ENCODE measurements around the gene INPP5A.

The INPP5A gene

DNA sequence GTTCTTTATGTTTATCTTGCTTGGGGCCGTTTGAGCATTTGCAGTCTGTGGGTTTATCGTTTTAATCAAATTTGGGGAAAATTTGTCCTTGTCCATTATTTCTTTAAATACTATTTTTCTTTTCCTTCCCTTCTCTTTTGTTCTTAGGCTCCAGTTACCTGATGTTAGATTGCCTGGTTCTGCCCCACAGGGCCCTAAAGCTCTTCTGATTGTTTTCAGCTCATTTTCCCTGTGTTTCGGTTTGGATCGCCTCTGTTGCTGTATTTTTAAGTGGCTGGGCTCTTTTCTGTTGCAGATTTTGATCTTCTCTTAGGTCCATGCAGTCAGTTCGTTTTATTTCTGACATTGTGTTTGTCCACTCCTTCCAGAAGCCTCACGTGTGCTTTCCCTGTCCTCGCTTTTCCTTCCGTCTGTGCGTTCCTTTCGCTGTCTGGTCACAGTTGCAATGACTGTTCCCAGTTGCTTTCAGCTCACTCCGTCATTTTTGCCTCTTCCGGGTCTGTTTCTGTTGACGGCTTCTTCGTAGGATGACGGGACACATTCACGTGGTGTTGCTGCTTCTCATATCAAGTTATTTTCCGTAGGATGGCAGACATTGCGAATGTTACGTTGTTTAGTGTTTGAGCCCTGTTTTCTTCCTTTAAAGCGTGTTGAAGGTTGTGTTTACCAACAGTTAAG, 111.4 kb downstream of the INPP5A start:
- Histone ChIP-seq H3K36me3 (ENCODE audit: control insufficient read depth, insufficient read depth, low read length) (no peaks in the 10 kb centered on the region), H3K9ac (ENCODE audit: low read length) (no peak overlapping the region), H3K4me3 (ENCODE audit: low read depth, low read length) (no peak overlapping the region), H3K27me3 (ENCODE audit: control insufficient read depth, insufficient read depth, low read length) (no peaks in the 10 kb centered on the region), H3K27ac (ENCODE audit: low read depth, low read length) (no peak overlapping the region), H3K4me1 (ENCODE audit: control insufficient read depth, insufficient read depth, low read length) (no peaks in the 10 kb centered on the region), H3K9me3 (ENCODE audit: control insufficient read depth, insufficient read depth, low read depth, low read length) (no peaks in the 10 kb centered on the region)

DNA sequence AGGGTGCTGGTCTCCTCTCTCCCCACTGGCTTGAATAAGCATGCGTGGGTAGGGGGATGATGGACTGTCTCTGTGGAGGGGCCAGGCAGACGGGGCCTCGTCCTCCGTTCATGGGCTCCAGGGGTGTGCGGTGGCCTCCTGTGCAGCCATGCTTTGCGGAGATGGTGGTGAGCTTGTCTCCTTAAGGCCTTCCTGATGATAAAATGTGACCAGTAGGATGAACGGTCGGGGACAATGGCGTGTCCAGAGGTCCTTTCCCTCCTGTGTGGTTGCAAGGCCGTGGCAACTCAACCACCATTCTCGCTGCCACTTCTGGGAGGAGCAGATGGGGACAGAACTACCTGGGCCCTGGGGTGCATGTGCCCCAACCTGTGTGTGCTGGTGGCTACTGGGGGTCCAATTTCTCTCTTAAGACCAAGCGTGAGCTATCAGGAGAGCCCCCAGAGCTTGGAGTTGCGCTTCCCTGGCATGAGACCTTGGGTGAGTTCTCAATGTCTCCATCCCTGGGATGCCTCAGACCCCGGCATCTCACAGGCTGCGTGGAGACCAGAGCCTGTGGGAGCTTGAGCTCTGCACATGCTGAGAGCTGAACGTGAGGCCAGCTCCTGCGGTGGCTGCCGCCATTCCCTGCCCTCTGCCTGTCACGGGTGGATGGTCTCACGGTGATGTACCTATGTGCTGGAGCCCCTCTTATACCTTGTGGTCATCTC, 112.2 kb downstream of the INPP5A start:
- H3K27me3 ChIP-seq (ENCODE audit: control insufficient read depth, insufficient read depth, low read length): no peaks in the 10 kb centered on the region
- H3K27ac ChIP-seq (ENCODE audit: low read depth, low read length): no peak overlapping the region
- H3K4me3 ChIP-seq (ENCODE audit: low read depth, low read length): no peak overlapping the region
- H3K4me1 ChIP-seq (ENCODE audit: control insufficient read depth, insufficient read depth, low read length): no peaks in the 10 kb centered on the region
- no peak overlapping the region for H3K9ac ChIP-seq (ENCODE audit: low read length)
- no peaks in the 10 kb centered on the region for H3K9me3 ChIP-seq (ENCODE audit: control insufficient read depth, insufficient read depth, low read depth, low read length)
- H3K36me3 ChIP-seq (ENCODE audit: control insufficient read depth, insufficient read depth, low read length): no peaks in the 10 kb centered on the region

DNA sequence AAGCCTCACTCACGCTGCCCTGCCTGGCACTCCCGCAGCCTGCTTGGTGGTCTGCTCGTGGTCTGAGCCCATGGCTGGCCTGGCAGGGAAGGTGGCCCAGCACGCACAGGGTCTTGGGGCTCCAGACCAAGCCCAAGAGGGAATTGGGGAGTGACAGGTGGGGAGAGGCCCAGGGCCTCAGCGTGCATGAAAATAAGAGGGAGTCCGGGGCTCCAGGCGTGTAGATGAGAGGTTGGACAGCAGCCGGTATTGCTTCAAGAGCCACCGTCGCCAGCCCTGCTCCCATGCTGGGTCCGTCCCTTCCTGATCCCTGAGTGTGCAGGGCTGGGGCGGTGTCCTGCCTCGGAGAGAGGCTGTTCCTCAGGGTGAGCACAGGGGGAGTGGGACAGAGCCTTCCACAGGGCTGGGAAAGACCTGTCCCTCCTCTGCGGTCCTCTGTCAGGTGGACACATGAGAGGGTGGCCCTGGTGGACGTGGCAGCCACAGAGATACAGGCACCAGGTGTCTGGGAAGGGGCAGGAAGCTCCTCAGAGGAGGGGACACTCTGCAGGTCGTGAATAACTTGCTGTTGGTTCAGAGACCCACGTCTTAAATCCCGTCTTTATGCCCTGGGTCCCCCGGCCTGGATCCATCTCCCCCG, 113.1 kb downstream of the INPP5A start:
- H3K4me3 ChIP-seq (ENCODE audit: low read depth, low read length): no peak overlapping the region
- H3K27ac ChIP-seq (ENCODE audit: low read depth, low read length): no peak overlapping the region
- no peaks in the 10 kb centered on the region for H3K9me3 ChIP-seq (ENCODE audit: control insufficient read depth, insufficient read depth, low read depth, low read length)
- H3K27me3 ChIP-seq (ENCODE audit: control insufficient read depth, insufficient read depth, low read length): no peaks in the 10 kb centered on the region
- H3K9ac ChIP-seq (ENCODE audit: low read length): no peak overlapping the region
- H3K4me1 ChIP-seq (ENCODE audit: control insufficient read depth, insufficient read depth, low read length): no peaks in the 10 kb centered on the region
- no peaks in the 10 kb centered on the region for H3K36me3 ChIP-seq (ENCODE audit: control insufficient read depth, insufficient read depth, low read length)

DNA sequence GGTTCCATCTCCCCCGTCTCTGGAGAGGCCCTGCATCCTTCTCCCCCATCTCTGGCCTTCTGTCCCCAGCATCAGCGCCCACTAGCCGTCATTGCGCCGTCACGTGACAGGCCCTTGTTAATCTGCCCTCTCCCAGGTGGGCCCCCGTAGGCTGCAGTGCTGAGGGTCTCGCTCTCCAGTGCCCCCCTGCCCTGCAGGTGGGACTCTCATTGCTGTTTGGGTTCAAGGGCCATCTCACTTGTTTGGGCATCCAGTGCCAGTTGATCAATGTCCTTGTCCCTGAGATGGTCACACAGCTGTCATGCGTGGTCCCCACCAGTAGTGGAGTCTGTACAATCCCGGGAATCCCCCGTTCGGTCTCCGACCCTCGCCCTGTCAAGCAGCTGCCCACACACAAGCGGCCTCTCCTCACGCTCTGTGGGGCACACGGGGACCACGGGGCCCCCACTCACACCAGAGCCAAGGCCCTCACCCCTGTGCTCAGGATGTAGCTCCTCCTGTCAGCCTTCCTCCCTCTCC, 114.0 kb downstream of the INPP5A start:
- Histone ChIP-seq H3K27me3 (ENCODE audit: control insufficient read depth, insufficient read depth, low read length) (no peaks in the 10 kb centered on the region), H3K36me3 (ENCODE audit: control insufficient read depth, insufficient read depth, low read length) (no peaks in the 10 kb centered on the region), H3K4me3 (ENCODE audit: low read depth, low read length) (no peak overlapping the region), H3K9me3 (ENCODE audit: control insufficient read depth, insufficient read depth, low read depth, low read length) (no peaks in the 10 kb centered on the region), H3K4me1 (ENCODE audit: control insufficient read depth, insufficient read depth, low read length) (no peaks in the 10 kb centered on the region), H3K9ac (ENCODE audit: low read length) (no peak overlapping the region), H3K27ac (ENCODE audit: low read depth, low read length) (no peak overlapping the region)

DNA sequence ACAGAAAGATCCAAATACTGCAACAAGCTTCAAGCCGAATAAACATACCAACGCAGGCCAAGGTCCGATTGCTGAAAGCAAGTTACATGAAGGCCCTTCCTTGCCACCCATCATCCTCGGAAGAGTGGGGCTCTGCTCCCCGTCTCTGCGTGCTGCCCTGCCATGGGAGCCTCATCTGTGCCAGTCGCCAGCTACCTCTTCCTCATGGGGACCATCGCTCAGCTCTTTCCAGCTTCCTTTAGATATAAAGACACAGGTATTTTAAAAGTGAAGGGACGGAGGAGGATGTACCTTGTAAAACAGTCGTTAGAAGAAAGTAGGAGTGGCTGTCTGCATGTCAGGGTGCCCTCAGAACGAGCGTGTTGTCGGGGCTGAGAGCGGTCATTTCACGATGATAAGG, 114.9 kb downstream of the INPP5A start:
- Histone ChIP-seq H3K36me3 (ENCODE audit: control insufficient read depth, insufficient read depth, low read length) (no peaks in the 10 kb centered on the region), H3K4me3 (ENCODE audit: low read depth, low read length) (no peak overlapping the region), H3K9me3 (ENCODE audit: control insufficient read depth, insufficient read depth, low read depth, low read length) (no peaks in the 10 kb centered on the region), H3K27ac (ENCODE audit: low read depth, low read length) (no peak overlapping the region), H3K27me3 (ENCODE audit: control insufficient read depth, insufficient read depth, low read length) (no peaks in the 10 kb centered on the region), H3K9ac (ENCODE audit: low read length) (no peak overlapping the region), H3K4me1 (ENCODE audit: control insufficient read depth, insufficient read depth, low read length) (no peaks in the 10 kb centered on the region)

DNA sequence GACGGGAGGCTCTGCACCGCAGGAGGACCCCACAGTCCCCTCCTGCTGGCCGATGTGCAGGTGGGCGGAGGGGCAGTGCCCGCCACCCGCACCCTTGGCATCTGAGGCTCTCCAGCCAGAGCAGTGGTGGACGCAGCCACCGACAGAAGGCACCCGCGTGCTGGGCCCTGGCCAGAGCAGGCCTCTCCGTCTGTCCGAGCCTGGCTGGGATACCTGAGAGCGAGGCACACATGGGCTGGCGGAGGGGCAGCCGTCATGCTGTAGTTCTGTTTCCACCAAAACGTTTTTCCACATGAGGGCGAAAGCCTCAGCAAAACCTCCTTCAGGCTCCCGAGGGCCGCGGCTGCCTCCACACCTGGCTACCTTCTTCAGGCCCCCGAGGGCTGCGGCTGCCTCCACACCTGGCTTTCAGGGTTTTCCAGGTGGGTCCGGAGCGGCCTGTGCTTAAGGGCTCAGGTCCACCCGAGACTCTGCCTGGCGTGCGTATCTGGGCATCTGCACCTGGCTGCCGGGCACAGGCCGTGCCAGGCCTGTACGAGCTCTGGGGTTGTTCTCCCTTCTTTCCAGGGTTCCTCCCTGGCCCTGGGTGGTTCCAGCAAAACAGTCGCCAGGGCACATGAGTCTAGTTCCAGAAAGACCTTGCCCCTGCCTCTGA, 115.5 kb downstream of the INPP5A start:
- H3K27ac ChIP-seq (ENCODE audit: low read depth, low read length): no peak overlapping the region
- no peak overlapping the region for H3K4me3 ChIP-seq (ENCODE audit: low read depth, low read length)
- H3K36me3 ChIP-seq (ENCODE audit: control insufficient read depth, insufficient read depth, low read length): no peaks in the 10 kb centered on the region
- no peaks in the 10 kb centered on the region for H3K4me1 ChIP-seq (ENCODE audit: control insufficient read depth, insufficient read depth, low read length)
- no peaks in the 10 kb centered on the region for H3K27me3 ChIP-seq (ENCODE audit: control insufficient read depth, insufficient read depth, low read length)
- no peak overlapping the region for H3K9ac ChIP-seq (ENCODE audit: low read length)
- H3K9me3 ChIP-seq (ENCODE audit: control insufficient read depth, insufficient read depth, low read depth, low read length): no peaks in the 10 kb centered on the region

DNA sequence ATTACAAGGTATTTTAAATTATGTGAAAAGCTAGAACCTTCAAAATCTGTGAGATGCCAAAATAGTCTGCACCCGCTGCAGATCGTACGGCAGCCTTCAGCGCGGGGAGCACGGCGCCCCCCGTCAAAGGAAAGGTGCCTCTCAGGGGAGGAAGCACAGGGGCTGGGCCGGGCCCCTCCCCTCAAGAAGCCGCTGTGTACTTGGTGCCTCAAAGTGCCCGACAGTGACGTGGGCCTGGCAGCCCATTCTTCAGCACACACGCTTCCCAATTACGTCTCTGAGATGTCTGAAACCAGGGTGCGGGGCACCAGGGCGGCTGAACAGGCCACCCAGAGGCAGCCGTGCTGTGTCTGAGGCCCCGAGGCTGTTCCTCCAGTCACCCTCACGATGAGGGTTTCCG, 116.1 kb downstream of the INPP5A start:
- Histone ChIP-seq H3K36me3 (ENCODE audit: control insufficient read depth, insufficient read depth, low read length) (no peaks in the 10 kb centered on the region), H3K27me3 (ENCODE audit: control insufficient read depth, insufficient read depth, low read length) (no peaks in the 10 kb centered on the region), H3K9me3 (ENCODE audit: control insufficient read depth, insufficient read depth, low read depth, low read length) (no peaks in the 10 kb centered on the region), H3K27ac (ENCODE audit: low read depth, low read length) (no peak overlapping the region), H3K4me3 (ENCODE audit: low read depth, low read length) (no peak overlapping the region), H3K9ac (ENCODE audit: low read length) (no peak overlapping the region), H3K4me1 (ENCODE audit: control insufficient read depth, insufficient read depth, low read length) (no peaks in the 10 kb centered on the region)

DNA sequence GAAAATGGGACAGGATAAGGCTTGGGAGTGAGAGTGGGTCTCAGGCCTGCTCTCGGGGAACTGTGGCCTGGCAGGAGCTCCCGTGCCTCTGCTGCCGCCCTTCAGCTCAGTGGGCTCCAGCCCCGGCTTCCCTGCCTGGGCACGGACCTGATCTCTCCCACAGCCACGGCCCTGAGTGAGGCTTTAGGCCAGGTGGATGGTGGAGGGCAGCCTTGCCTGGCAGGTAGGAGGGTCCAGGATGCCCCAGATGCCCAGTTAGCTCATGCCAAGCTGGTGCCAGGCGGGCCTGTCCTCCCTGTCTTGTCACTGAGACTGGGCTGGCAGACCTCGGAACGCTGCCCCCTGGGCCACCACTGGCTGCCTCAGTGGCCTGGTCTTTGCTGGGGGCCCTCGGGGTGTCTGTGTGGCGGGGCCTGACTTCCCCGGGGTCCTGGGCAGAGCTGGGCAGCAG, 116.6 kb downstream of the INPP5A start:
- H3K36me3 ChIP-seq (ENCODE audit: control insufficient read depth, insufficient read depth, low read length): no peaks in the 10 kb centered on the region
- H3K27ac ChIP-seq (ENCODE audit: low read depth, low read length): no peak overlapping the region
- H3K9ac ChIP-seq (ENCODE audit: low read length): no peak overlapping the region
- no peak overlapping the region for H3K4me3 ChIP-seq (ENCODE audit: low read depth, low read length)
- H3K9me3 ChIP-seq (ENCODE audit: control insufficient read depth, insufficient read depth, low read depth, low read length): no peaks in the 10 kb centered on the region
- no peaks in the 10 kb centered on the region for H3K27me3 ChIP-seq (ENCODE audit: control insufficient read depth, insufficient read depth, low read length)
- H3K4me1 ChIP-seq (ENCODE audit: control insufficient read depth, insufficient read depth, low read length): no peaks in the 10 kb centered on the region

DNA sequence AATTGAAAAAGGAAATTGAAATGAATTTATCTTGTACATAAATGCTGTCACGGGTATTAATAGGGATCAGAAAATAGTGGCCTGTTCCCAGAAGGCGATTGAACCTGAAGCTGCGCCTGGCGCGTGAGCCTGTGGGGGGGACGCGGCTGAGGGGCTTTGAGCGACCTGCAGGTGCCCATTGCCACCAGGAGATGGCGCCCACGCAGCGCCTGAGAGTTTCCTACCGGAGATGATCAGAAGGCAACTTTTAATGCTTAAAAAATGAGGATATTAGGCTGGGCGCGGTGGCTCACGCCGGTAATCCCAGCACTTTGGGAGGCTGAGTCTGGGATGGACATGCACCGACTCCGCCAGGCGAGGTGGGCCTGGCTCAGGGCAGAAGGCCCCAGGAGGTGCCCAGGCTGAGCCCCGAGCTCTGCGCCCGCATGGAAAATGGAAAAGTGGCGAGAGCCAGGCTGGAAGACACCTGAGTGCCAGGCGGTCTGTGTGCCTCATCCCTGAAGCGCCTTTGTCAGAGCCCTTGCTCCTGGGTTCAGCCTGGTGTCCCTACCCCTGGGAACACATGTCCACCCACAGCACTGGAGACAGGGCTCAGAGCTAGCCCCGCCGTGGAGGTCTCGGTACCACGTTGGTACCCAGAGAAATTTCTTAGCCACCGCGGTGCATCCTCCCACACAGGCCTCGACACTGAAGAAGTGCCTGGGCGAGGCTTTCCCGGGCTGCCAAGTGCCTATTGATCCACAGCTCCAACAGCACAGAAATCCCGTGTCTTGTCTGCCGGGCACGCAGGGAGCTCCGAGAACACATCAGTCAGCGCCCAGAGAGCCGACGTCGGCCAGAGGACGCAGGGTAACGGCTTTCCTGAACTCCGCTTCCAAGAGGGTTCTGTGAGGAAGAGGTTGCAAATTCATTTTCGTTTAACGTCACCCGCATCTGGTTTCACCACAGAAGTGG, 117.4 kb downstream of the INPP5A start:
- Histone ChIP-seq H3K9me3 (ENCODE audit: control insufficient read depth, insufficient read depth, low read depth, low read length) (no peaks in the 10 kb centered on the region), H3K9ac (ENCODE audit: low read length) (no peak overlapping the region), H3K27ac (ENCODE audit: low read depth, low read length) (no peak overlapping the region), H3K4me1 (ENCODE audit: control insufficient read depth, insufficient read depth, low read length) (no peaks in the 10 kb centered on the region), H3K36me3 (ENCODE audit: control insufficient read depth, insufficient read depth, low read length) (peaks cover 2% of the 10 kb centered on the region; the same call in 1 of the 2 replicates), H3K27me3 (ENCODE audit: control insufficient read depth, insufficient read depth, low read length) (no peaks in the 10 kb centered on the region), H3K4me3 (ENCODE audit: low read depth, low read length) (no peak overlapping the region)

DNA sequence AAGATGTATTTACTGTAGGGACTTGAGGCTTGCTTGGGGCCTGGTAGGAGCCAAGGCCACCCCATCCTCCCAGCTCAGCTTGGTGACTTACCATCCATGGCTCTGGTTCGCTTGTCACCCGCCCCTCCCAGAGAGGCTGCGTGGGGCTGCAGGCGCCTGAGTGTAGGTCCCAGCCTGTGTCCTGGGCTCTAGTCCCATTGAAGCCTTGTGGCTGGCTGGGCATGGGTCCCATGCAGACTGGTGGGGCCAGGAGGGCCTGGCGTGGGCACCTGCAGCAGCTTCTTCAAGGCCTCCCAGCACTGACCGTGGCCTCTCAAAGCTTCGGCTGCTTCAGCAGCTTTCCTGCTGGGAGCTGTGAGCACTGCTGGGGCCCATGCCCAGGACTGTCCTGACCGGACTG, 118.1 kb downstream of the INPP5A start:
- Histone ChIP-seq H3K36me3 (ENCODE audit: control insufficient read depth, insufficient read depth, low read length) (peaks cover 2% of the 10 kb centered on the region; the same call in 1 of the 2 replicates), H3K27me3 (ENCODE audit: control insufficient read depth, insufficient read depth, low read length) (no peaks in the 10 kb centered on the region), H3K9ac (ENCODE audit: low read length) (no peak overlapping the region), H3K27ac (ENCODE audit: low read depth, low read length) (no peak overlapping the region), H3K4me1 (ENCODE audit: control insufficient read depth, insufficient read depth, low read length) (no peaks in the 10 kb centered on the region), H3K9me3 (ENCODE audit: control insufficient read depth, insufficient read depth, low read depth, low read length) (no peaks in the 10 kb centered on the region), H3K4me3 (ENCODE audit: low read depth, low read length) (no peak overlapping the region)

Measured in HUES6 (cell line).